GM12891 (cell line): Measurements from ENCODE around the gene ARID1B.

Experiments
- POLR2A ChIP-seq: IDR thresholded peaks from 2 replicates; pipeline ENCODE4 v1.6.1; 2011; ENCODE audit warnings: low read depth, low read length, control low read depth
- POLR2AphosphoS5 ChIP-seq: IDR thresholded peaks from 2 replicates; pipeline ENCODE4 v1.6.1; 2011; ENCODE audit warnings: low read depth, low read length, control low read depth
- POU2F2 ChIP-seq: IDR thresholded peaks from 2 replicates; pipeline ENCODE4 v1.6.1; 2011; ENCODE audit warnings: low read depth, mild to moderate bottlenecking, control low read depth, low read length, moderate library complexity
- SPI1 ChIP-seq: IDR thresholded peaks from 2 replicates; pipeline ENCODE4 v1.6.1; 2011; ENCODE audit warnings: low read depth, low read length, control low read depth
- TAF1 ChIP-seq: IDR thresholded peaks from 2 replicates; pipeline ENCODE4 v1.6.1; 2011; ENCODE audit warnings: low read depth, low read length, control low read depth

- TF ChIP-seq POLR2A (no peak), TAF1 (no peak), POLR2AphosphoS5 (no peak), POU2F2 (no peak), SPI1 (no peak)
Measured at GRCh38 chr6:156870924-156871539, 93.9 kb downstream of the ARID1B start.
